Measurements from ENCODE around the gene DAPK1. TPM values are rescaled to one million over a fixed set of nuclear protein-coding genes. Genes with fewer than 3 reads are reported as not detected.

The DAPK1 gene
- total and polyA plus RNA-seq, 2 donors from 2014 or later: 15.5 to 166 TPM

DNA sequence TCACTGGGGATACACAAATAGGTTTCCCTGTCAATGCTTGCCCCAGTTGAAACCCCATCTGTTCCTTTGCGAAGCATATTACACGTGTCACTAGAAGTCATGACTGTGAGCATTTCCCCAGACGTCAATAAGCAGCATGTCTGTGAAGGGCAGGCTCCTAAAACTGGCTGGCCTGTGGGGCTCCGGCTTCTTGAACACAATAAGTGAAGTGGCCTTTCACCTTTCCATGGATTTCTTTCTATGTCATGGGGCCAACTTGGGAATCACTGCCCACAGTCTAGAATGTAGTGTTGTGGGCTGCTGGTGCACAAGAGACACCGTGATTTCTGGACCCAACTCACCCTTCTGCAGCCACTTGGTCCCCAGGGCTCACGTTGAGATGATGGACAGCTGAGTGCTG lies 167.8 kb downstream of the DAPK1 start:
- H3K9ac ChIP-seq (ENCODE audit: low read length in 3 of 3): no peak overlapping the region
- peaks cover 3 to 20% (median 4%) of the 10 kb centered on the region in 3 donors for H3K36me3 ChIP-seq (ENCODE audit: control insufficient read depth in 2 of 3, insufficient read depth in 3 of 3, low read length in 3 of 3)
- intact Hi-C loops (cut with DNase I): loop anchor here (10.0 kb wide), 1 partner anchor 331 kb away; no protein-coding TSS in a partner anchor

DNA sequence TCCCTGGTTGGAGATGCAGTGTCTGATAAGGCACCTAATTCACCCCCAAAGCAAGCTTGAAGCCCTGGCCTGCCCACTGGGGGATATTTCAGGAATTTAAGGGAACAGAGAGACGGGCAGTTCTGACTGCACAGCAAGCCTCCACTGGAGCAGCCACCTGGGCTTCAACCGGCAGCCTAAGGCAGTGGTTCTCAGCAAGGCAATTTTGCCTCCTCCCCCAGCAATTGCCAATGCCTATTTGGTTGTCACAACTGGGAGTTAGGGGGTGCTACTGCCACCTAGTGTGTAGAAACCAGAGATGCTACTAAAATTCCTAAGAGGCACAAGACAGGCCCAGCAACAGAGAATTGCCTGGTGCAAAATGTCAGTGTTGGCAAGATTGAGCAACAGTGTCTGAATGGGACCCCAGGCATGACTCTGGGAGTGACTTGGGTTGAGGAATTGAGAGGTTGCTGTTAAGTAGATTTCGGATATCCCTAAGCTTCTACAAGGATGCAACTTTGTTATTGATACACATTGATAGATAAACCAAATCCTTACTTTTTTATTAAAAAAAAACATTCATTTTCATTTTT lies 169.6 kb downstream of the DAPK1 start:
- H3K27ac ChIP-seq (ENCODE audit: low read depth in 2 of 2, low read length in 2 of 2): no peak overlapping the region
- no peaks in the 10 kb centered on the region for H3K27me3 ChIP-seq (ENCODE audit: control insufficient read depth, insufficient read depth, low read length)
- peaks cover 0 to 6% (median 0%) of the 10 kb centered on the region in 3 donors for H3K9me3 ChIP-seq (ENCODE audit: control insufficient read depth in 2 of 3, insufficient read depth in 1 of 3, low read length in 3 of 3)
- H3K4me1 ChIP-seq (ENCODE audit: control insufficient read depth in 2 of 3, insufficient read depth in 2 of 3, low read depth in 1 of 3, low read length in 3 of 3): no peaks in the 10 kb centered on the region
- DNase-seq (peak in 1 of 5 donors; percentile 28), FAIRE-seq (no peak)
- no peak overlapping the region for H3K9ac ChIP-seq (ENCODE audit: low read length in 3 of 3)
- peaks cover 3 to 20% (median 6%) of the 10 kb centered on the region in 3 donors for H3K36me3 ChIP-seq (ENCODE audit: control insufficient read depth in 2 of 3, insufficient read depth in 3 of 3, low read length in 3 of 3)
- intact Hi-C loops (cut with DNase I): loop anchor here (10.0 kb wide), 1 partner anchor 332 kb away; no protein-coding TSS in a partner anchor
- H3K4me3 ChIP-seq (ENCODE audit: low read length in 3 of 3): no peak overlapping the region
- TF ChIP-seq, protein P1, sequence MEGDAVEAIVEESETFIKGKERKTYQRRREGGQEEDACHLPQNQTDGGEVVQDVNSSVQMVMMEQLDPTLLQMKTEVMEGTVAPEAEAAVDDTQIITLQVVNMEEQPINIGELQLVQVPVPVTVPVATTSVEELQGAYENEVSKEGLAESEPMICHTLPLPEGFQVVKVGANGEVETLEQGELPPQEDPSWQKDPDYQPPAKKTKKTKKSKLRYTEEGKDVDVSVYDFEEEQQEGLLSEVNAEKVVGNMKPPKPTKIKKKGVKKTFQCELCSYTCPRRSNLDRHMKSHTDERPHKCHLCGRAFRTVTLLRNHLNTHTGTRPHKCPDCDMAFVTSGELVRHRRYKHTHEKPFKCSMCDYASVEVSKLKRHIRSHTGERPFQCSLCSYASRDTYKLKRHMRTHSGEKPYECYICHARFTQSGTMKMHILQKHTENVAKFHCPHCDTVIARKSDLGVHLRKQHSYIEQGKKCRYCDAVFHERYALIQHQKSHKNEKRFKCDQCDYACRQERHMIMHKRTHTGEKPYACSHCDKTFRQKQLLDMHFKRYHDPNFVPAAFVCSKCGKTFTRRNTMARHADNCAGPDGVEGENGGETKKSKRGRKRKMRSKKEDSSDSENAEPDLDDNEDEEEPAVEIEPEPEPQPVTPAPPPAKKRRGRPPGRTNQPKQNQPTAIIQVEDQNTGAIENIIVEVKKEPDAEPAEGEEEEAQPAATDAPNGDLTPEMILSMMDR (IDR thresholded peaks at IDR 0.05; ENCODE audit: borderline replicate concordance, extremely low read depth, insufficient read depth): peak; percentile 22

More for the DNA sequence above, 167.8 kb downstream of the DAPK1 start:
- FAIRE-seq: no peak
- Histone ChIP-seq H3K4me1 (ENCODE audit: control insufficient read depth in 2 of 3, insufficient read depth in 2 of 3, low read depth in 1 of 3, low read length in 3 of 3) (no peaks in the 10 kb centered on the region), H3K4me3 (ENCODE audit: low read length in 3 of 3) (no peak overlapping the region), H3K9me3 (ENCODE audit: control insufficient read depth in 2 of 3, insufficient read depth in 1 of 3, low read length in 3 of 3) (peaks cover 0 to 6% (median 0%) of the 10 kb centered on the region in 3 donors), H3K27ac (ENCODE audit: low read depth in 2 of 2, low read length in 2 of 2) (no peak overlapping the region), H3K27me3 (ENCODE audit: control insufficient read depth, insufficient read depth, low read length) (no peaks in the 10 kb centered on the region)
- TF ChIP-seq, protein P1 (IDR thresholded peaks at IDR 0.05; ENCODE audit: borderline replicate concordance, extremely low read depth, insufficient read depth): no peak
- DNase-seq: peak in 1 of 5 donors; percentile 11

DNA sequence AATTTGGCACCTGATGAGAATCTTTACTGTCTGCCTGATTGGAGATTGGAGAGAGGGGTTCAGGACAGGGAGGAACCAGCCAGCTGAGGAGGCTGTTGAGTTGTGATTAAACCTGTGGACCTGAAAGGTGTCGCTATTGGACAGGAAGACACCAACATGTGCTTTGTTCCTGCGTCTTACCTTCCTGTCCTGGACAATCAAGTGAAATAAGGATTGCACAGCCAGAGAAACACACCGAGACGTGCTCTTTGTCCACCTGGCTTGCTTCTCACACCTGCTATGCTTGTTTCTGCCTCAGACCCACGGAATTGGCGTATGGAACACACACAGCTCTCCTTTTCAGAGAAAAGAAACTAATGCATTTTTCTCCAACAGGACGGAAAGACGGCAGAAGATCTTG lies 170.6 kb downstream of the DAPK1 start:
- no peak for FAIRE-seq
- H3K27ac ChIP-seq (ENCODE audit: low read depth in 2 of 2, low read length in 2 of 2): no peak overlapping the region

More for the DNA sequence above, 170.6 kb downstream of the DAPK1 start:
- TF ChIP-seq, protein P1 (IDR thresholded peaks at IDR 0.05; ENCODE audit: borderline replicate concordance, extremely low read depth, insufficient read depth): no peak
- Histone ChIP-seq H3K4me3 (ENCODE audit: low read length in 3 of 3) (no peak overlapping the region), H3K36me3 (ENCODE audit: control insufficient read depth in 2 of 3, insufficient read depth in 3 of 3, low read length in 3 of 3) (peaks cover 3 to 20% (median 6%) of the 10 kb centered on the region in 3 donors), H3K9me3 (ENCODE audit: control insufficient read depth in 2 of 3, insufficient read depth in 1 of 3, low read length in 3 of 3) (peaks cover 0 to 6% (median 0%) of the 10 kb centered on the region in 3 donors), H3K27me3 (ENCODE audit: control insufficient read depth, insufficient read depth, low read length) (no peaks in the 10 kb centered on the region), H3K4me1 (ENCODE audit: control insufficient read depth in 2 of 3, insufficient read depth in 2 of 3, low read depth in 1 of 3, low read length in 3 of 3) (no peaks in the 10 kb centered on the region), H3K9ac (ENCODE audit: low read length in 3 of 3) (no peak overlapping the region)
- peak in 1 of 5 donors; percentile 5 for DNase-seq
- intact Hi-C loops (cut with DNase I): loop anchor here (10.0 kb wide), 1 partner anchor 333 kb away; no protein-coding TSS in a partner anchor
